Measurements from ENCODE around the gene TANGO2. TPM values are rescaled to one million over a fixed set of nuclear protein-coding genes. Genes with fewer than 3 reads are reported as not detected.
A peak's percentile ranks its signal among the peaks of the same experiment; 100 is the strongest.

Gene TANGO2
- total and polyA plus RNA-seq, 9 of the 15 experiments (the other 6 are each of a cell fraction or from before 2014, with no cell fraction given): 15.5 to 94.9 (median 70.1) TPM

DNA sequence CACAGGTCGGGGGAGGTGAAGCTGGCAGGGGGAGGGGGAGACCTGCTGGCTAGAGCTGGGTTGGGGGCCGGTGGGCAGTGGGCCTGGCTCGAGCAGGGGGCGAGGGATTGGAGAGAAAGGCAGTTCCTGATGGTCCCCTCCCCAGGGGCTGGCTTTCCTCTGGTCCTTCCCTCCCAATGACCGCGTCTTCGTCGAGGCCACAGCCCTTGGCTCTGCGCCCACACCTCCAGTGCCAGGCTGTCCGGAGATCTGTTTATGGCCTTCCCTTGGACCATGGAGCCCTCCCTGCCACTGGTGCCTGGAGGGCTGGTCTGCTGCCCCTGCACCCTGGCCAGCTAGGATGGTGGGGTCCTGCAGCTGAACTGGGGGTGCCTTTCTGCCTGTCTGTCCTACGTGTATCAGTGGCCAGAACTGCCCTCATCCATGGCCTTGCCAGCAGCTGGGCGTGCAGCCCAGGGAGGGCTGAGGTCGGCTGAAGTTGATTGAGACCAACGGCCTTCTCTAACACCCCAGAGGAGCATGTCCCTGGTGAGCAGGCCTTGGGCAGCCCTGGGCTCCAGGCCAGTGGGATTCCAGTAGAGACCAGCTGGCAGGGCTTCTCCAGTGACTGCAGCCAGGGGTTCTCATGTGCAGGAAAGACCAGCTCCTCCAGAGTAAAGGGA is 12.3 kb downstream of the TANGO2 start (continued):
- 0 out of 2 replicates have a peak, but pooled peaks have one; percentile 70 for TF ChIP-seq ERF (CRISPR knock-in tag; IDR thresholded peaks at IDR 0.05)

DNA sequence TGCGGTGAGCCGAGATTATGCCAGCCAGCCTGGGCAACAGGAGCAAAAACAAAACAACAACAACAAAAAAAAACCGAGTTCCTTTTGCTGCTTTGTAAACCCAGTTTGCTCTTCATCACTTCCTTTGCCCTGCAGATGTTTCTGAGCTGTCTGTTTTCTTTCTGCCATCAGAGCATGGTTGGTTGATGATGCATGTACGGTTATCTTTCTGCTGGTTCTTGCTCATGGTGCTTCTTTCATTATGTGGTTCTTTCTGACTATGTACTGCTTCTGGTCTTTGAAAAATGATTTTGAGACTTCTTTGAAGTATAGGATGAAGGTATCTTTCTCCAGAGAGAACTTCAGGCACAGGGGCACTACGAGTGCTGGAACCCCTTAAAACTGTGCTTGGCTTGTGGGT is 13.2 kb downstream of the TANGO2 start:
- H3K4me2 ChIP-seq (ENCODE audit: insufficient read depth, low read length): no peak overlapping the region
- no TSS peak for BruUV-seq (replicated peaks)
- no peak for TF ChIP-seq PHF20 (IDR thresholded peaks at IDR 0.05; ENCODE audit: partially characterized antibody)
- TF ChIP-seq, protein P1, sequence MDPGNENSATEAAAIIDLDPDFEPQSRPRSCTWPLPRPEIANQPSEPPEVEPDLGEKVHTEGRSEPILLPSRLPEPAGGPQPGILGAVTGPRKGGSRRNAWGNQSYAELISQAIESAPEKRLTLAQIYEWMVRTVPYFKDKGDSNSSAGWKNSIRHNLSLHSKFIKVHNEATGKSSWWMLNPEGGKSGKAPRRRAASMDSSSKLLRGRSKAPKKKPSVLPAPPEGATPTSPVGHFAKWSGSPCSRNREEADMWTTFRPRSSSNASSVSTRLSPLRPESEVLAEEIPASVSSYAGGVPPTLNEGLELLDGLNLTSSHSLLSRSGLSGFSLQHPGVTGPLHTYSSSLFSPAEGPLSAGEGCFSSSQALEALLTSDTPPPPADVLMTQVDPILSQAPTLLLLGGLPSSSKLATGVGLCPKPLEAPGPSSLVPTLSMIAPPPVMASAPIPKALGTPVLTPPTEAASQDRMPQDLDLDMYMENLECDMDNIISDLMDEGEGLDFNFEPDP (CRISPR knock-in tag; IDR thresholded peaks at IDR 0.05): no peak
- TF ChIP-seq, protein P2, sequence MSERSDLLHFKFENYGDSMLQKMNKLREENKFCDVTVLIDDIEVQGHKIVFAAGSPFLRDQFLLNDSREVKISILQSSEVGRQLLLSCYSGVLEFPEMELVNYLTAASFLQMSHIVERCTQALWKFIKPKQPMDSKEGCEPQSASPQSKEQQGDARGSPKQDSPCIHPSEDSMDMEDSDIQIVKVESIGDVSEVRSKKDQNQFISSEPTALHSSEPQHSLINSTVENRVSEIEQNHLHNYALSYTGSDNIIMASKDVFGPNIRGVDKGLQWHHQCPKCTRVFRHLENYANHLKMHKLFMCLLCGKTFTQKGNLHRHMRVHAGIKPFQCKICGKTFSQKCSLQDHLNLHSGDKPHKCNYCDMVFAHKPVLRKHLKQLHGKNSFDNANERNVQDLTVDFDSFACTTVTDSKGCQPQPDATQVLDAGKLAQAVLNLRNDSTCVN (CRISPR knock-in tag; IDR thresholded peaks at IDR 0.05): peak; percentile 69; the same call in 1 of the 2 replicates
- TF ChIP-seq STAG1 (CRISPR knock-in tag; IDR thresholded peaks at IDR 0.05; ENCODE audit: borderline replicate concordance): no peak
- TF ChIP-seq, protein P3, sequence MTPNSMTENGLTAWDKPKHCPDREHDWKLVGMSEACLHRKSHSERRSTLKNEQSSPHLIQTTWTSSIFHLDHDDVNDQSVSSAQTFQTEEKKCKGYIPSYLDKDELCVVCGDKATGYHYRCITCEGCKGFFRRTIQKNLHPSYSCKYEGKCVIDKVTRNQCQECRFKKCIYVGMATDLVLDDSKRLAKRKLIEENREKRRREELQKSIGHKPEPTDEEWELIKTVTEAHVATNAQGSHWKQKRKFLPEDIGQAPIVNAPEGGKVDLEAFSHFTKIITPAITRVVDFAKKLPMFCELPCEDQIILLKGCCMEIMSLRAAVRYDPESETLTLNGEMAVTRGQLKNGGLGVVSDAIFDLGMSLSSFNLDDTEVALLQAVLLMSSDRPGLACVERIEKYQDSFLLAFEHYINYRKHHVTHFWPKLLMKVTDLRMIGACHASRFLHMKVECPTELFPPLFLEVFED (CRISPR knock-in tag; conservative IDR thresholded peaks at IDR 0.05): 0 out of 2 replicates have a peak, but pooled peaks have one; percentile 45
- 0 out of 2 replicates have a peak, but pooled peaks have one; percentile 41 for TF ChIP-seq TRIM28 (IDR thresholded peaks at IDR 0.05)
- peak; percentile 32; the same call in 1 of the 2 replicates for TF ChIP-seq SMAD4 (CRISPR knock-in tag; conservative IDR thresholded peaks at IDR 0.05)
- TF ChIP-seq ZNF41 (CRISPR knock-in tag; conservative IDR thresholded peaks at IDR 0.05): peak; percentile 100
- no peak for TF ChIP-seq TFAM (CRISPR knock-in tag; conservative IDR thresholded peaks at IDR 0.05)
- no peak for TF ChIP-seq ZC3H4 (CRISPR knock-in tag; IDR thresholded peaks at IDR 0.05; ENCODE audit: borderline replicate concordance)
- TF ChIP-seq, protein P4, sequence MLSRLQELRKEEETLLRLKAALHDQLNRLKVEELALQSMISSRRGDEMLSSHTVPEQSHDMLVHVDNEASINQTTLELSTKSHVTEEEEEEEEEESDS (CRISPR knock-in tag; IDR thresholded peaks at IDR 0.05): no peak
- TF ChIP-seq, protein P5, sequence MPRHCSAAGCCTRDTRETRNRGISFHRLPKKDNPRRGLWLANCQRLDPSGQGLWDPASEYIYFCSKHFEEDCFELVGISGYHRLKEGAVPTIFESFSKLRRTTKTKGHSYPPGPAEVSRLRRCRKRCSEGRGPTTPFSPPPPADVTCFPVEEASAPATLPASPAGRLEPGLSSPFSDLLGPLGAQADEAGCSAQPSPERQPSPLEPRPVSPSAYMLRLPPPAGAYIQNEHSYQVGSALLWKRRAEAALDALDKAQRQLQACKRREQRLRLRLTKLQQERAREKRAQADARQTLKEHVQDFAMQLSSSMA (CRISPR knock-in tag; IDR thresholded peaks at IDR 0.05): no peak
- no peak for TF ChIP-seq ZNF274 (IDR thresholded peaks at IDR 0.05; ENCODE audit: borderline replicate concordance, low read depth, low read length)
- TF ChIP-seq CBX5 (IDR thresholded peaks at IDR 0.05; ENCODE audit: borderline replicate concordance, low read depth): 0 out of 2 replicates have a peak, but pooled peaks have one; percentile 58
- TF ChIP-seq HIVEP1 (CRISPR knock-in tag; IDR thresholded peaks at IDR 0.05): 0 out of 2 replicates have a peak, but pooled peaks have one; percentile 71

More for the DNA sequence above, 13.2 kb downstream of the TANGO2 start:
- H3K36me3 ChIP-seq (ENCODE audit: control insufficient read depth, insufficient read depth, low read length): peaks cover 72% of the 10 kb centered on the region
- H3K27me3 ChIP-seq (ENCODE audit: control insufficient read depth in 2 of 2, insufficient read depth in 2 of 2, low read length in 2 of 2): no peaks in the 10 kb centered on the region
- FAIRE-seq (peak; percentile 46), ATAC-seq (no peak), DNase-seq (ENCODE audit: extremely low read depth in 1 of 4, low spot score in 3 of 4) (no peak)
- H3K4me1 ChIP-seq (replicated peaks in 1 of 2; ENCODE audit: control insufficient read depth in 2 of 2, insufficient read depth in 2 of 2, low read length in 2 of 2): peaks cover 11 to 63% of the 10 kb centered on the region in 2 experiments; a peak in 4 of 5 replicates
- no peaks in the 10 kb centered on the region for H3K9me3 ChIP-seq (replicated peaks; ENCODE audit: control insufficient read depth, insufficient read depth, low read depth, low read length)
- peaks cover 72% of the 10 kb centered on the region for H4K20me1 ChIP-seq (replicated peaks; ENCODE audit: control insufficient read depth, insufficient read depth, low read length)
- in situ Hi-C loops (cut with MboI) (no loop called here), intact Hi-C loops (cut with micrococcal nuclease) (no loop called here)
- CTCF ChIA-PET (ENCODE audit: low intra/inter-chr PET ratio): no interaction called here
- H3K9ac ChIP-seq (ENCODE audit: insufficient read depth in 1 of 2, low read depth in 2 of 2, low read length in 2 of 2): no peak overlapping the region; a peak in 1 of 4 replicates
- no peak overlapping the region for H2AFZ ChIP-seq (ENCODE audit: low read depth, low read length)
- POLR2A ChIA-PET: interaction anchor here (0.5 to 6.4 kb wide), 11 partner anchors 8 to 1691 kb away, joined by 3 to 54 read pairs (median 5); partner anchors contain the start of gene TANGO2
- H3K79me2 ChIP-seq (ENCODE audit: control insufficient read depth, insufficient read depth, low read length): peaks cover 58% of the 10 kb centered on the region
- H3K4me3 ChIP-seq: no peak overlapping the region
- peaks cover 20% of the 10 kb centered on the region for H3K9me1 ChIP-seq (ENCODE audit: control insufficient read depth, insufficient read depth, low read length)
- 56% methylated on average over 5 of the region's 5 CpGs for WGBS (ENCODE audit: insufficient coverage, low coverage, missing lambda C conversion rate)
- H3K27ac ChIP-seq (ENCODE audit: extremely low read depth, low read depth, low read length): no peak overlapping the region

All from K562 (cell line).